Effector CD8-positive, alpha-beta T cell (primary cell): Measurements from ENCODE around the gene MEF2C.

Experiments used
- DNase-seq: peaks from one replicate; lab custom pipeline; 2025; lab: John Stamatoyannopoulos, UW

The MEF2C gene

DNA sequence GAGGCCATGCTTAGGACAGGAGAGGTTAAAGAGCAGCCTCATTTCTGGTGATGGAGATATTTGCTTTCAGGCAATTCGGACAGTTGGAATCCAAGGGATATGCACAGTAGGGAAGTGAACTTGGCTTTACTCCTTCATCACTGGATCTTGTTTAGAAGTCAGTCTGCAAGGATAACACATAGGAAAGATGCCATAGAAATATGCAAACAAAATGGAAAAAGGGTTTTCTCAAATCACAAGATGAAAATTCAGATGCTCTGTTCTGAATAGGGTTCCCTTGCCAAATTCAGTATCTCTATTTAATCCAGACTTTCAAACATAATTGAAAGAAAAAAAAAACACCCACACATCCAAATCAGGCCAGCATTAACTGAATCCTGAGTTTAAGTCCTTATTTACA is 166.9 kb downstream of the MEF2C start:
- no peak for DNase-seq

DNA sequence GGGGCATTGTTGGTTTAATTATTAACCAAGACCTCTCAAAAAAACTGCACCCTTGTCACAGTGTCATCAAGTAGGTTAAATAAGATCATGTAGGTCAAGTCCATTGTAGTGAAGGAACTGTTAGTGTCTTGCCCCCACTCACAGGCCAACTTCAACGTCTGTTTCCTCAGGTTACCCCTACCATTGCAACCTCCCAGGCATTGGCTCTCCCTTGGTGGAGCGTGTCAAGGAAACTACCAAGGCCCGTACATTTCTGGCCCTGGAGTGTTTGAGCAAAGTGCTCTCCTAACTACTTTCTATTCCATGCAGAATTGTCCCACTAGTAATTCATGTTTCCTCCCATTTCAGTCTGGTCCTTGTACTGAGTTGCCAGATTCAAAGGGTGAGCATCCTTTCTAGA is 167.5 kb downstream of the MEF2C start:
- no peak for DNase-seq

DNA sequence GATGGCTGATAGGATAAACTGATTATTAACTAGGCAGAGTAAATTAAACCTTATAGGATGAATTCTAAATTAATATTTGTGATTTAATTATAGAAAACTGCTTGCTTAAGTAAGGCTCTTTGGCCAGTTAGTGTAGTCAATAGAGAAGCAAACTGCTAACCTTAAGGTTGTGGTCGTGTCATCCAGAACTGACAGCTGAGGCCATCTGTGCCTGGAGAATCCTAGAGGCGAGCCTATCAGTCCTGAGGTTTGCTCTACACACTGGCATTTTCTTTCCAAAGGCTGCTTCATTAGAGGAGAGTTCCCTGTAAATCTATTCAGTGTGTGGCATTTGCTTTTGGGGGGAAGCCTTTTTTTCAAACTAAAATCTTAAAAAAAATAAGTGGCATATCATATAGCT is 169.2 kb downstream of the MEF2C start:
- DNase-seq = no peak

DNA sequence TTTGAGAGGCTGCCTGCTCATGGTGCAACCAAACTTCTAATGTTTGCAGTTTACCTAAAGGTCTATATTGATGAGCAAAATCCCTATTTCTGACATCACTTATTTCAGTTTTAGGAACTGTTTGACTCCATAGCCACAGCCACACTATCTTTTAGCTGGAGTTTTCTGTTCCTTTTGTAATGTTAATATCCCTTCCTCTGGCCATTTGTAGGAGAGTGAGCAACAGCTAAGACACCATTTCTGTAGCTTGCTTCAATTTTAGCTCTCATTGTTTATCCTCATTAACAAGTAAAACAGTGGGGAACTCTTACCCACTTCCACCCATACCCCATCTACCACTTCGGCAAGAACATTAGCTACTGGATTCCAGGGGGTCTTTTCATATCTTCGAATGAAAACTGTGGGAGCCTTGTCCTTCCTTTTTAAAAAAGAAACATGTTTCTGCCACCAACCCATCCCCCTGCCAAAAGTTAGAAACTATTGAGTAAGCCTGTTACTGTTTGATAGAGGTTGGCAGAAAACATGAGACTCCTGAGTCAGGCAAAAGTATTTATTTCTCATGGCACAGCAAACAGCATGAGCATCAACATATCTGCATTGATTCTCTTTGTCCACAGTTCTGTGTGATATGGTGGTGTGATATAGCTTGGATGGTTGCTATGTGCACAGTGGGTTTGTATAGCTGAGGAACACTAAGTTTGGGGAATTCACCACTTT is 174.1 kb downstream of the MEF2C start:
- DNase-seq = no peak

DNA sequence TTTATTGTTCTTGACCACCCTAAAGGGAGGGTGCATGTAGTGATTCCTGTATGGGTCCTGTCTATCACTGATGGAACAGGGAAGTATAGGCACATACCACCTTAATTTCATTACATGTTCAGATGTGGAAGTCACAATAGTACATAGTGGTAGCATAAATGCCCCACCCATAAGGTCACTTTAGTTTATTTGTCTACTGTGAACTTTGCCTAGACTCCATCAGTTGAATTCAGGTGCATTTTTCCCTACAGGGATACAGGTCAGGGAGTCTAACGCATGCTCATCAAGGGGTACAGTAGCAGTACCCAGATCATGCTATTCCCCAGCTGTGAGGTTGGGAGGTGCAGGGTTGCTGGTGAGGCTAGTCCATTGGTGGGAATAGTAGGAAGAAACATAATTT is 175.0 kb downstream of the MEF2C start:
- DNase-seq = no peak

DNA sequence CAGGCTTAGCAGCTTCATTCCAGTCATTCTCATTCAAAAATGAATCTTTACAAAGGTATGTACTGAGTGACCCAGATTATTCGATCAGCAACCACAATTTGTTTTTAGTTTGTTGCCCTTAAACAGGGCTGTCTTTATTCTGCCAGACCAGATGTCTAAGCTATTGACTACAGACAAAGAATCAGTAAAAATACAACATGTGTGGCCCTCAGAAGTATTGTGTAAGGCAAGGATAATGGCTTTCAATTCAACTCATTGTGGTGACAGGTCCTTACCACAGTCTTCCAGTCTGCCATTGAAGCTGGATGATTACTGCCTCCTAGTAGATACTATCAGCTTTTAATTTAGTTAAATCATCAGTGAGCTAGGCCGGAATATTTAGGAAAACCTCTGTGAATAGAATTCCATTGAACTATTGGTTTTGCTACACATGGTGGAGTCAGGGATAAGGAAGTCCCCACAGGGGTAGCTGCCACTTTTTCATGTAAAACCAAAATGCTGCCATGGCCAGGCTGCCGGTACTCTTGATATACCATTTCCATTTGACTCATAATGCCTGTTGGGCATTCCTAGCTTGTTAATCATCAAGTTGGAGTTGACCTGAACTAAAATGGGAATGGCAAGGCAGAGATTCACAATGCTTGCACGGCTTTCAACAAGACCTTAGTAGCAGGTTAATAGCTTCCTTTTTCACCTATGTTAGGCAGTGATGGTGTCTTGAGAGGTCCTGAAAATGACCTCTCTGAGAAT is 175.6 kb downstream of the MEF2C start:
- DNase-seq = no peak

DNA sequence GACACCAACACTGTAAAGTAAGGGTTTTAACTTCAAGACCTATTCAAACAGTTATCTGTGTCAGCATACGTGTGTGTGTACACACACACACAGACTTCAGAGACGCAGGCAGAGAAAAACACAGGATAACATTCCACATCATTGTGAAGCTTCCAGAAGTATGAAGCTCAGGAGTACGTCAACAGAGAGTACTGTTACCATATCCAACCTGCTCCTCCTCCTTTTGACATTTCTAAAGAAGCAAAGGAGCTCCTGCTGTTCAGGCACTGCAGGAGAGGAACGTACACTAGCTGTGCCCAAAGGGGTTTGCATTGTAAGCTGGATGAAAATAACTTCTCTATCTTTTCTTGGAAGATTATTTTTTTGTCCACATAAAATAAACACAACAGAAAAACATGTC is 180.7 kb downstream of the MEF2C start:
- no peak for DNase-seq

DNA sequence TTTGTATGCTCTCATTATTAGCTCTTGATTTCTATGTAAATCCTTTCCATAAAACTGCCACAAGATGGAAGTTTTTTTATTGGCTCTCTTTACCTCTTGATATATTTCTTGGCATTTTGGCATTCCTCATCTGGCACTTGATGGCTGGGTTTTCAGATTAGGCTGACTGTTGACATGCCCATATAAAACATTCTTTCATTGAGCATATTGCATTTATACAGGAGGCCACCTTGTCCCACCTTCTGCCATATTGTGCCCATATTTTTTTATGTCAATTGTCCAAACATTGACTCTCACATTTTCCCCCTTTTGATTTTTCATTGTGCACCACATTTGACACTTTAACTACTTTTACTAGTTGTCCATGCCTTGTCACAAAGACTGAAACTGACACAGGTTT is 182.9 kb downstream of the MEF2C start:
- DNase-seq = no peak

DNA sequence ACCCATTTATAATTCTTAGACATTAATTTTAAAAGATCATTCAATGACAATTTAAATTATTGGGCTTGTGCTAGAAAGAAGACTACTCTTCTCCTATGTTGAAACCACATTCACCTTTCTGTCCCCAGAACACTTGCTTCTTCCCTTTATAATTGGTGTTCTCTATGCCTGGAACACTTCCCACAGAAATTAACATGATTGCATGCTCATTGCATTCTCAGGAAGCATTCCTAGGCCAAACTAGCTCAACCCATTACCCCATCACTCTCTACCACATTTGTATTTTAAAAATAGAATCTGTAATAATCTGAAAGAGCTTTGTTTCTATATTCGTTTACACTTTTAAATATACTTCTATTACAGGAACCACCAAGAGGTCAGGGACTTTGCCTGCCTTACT is 184.7 kb downstream of the MEF2C start:
- no peak for DNase-seq

DNA sequence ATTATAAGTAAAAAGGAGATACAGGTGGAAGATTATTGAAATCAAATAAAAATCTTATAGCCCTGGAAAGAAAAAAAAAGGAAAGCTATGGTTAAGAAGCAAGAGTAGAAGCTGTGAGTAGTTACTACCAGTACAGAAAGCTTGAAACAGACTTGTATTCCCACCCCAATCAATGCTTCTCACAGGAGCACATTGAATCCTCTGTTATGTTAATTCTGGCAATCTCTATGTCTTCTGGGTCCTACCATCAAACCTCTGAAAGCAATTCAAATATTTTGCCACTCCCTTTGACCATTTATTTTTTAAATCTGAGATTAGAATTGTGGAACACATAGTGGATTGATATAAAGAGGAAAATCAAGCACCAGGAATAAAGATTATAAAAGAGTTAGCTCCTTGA is 186.5 kb downstream of the MEF2C start:
- no peak for DNase-seq

DNA sequence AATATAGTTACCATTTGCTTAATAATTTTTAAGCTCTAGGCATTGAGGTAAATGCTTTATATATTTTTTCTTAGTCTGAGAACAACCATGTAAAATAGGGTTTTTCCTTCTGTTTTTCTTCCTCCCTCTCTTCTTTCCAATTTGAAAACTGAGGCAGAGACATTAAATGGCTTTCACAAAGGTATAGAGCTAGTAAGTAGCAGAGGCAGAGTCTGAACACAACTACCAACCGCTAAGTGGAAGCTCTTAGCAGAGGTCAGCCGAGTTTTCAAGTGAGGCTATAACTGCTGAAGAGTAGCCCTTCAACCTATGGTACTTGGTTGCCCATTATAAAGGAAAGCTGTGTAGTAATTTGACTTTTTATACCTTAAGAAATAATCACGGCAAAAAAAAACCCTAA is 187.1 kb downstream of the MEF2C start:
- DNase-seq = no peak

DNA sequence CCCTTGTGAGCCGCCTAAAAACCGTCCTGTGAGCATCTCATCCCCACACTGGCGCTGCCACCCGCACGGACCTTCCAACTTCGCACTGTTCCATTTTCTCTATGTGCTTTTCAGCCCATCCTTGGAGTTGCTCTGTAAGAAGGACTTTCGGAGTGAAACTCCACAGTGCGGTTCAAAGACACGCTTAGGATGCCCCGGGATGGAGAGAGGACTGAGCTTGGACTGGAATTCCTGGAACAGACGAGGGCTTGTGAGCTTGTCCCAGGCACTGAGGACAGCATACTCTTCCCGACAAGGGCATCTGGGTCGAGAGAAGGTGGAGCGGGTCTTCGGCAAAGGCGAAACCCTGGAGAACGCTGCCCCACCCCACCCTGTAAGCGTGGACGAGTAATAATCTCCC is 187.8 kb downstream of the MEF2C start:
- DNase-seq = no peak

DNA sequence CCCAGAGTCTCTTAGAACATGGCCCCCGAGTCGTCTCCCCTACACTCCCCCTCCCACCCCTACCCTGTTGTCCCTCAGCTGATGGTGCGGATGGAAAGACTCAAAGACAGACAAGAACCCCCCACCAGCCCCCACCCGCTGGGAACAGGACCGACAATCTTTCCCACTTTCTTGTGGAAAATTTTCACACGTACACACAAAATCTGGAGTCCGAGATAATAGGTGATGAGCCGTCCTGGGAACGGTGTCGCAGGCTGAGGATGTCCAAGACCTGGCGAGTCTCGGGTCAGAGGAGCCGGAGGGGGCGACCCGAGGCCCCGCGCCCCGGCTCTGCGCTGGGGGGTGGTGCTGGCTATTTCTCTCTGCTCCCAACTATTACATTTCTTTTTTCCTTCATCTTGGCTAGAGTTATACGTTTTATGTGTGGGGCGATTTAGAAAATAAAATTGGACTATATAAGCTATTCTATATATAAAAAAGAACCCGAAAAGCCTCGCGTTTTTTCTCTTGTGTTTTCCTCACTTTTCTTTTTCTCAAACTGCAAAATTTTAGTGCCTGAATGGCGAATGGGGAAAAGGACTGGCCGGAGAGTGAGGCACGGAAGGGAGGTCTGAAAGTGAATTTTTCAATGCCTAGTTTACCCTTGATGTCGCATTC is 188.8 kb downstream of the MEF2C start:
- no peak for DNase-seq

DNA sequence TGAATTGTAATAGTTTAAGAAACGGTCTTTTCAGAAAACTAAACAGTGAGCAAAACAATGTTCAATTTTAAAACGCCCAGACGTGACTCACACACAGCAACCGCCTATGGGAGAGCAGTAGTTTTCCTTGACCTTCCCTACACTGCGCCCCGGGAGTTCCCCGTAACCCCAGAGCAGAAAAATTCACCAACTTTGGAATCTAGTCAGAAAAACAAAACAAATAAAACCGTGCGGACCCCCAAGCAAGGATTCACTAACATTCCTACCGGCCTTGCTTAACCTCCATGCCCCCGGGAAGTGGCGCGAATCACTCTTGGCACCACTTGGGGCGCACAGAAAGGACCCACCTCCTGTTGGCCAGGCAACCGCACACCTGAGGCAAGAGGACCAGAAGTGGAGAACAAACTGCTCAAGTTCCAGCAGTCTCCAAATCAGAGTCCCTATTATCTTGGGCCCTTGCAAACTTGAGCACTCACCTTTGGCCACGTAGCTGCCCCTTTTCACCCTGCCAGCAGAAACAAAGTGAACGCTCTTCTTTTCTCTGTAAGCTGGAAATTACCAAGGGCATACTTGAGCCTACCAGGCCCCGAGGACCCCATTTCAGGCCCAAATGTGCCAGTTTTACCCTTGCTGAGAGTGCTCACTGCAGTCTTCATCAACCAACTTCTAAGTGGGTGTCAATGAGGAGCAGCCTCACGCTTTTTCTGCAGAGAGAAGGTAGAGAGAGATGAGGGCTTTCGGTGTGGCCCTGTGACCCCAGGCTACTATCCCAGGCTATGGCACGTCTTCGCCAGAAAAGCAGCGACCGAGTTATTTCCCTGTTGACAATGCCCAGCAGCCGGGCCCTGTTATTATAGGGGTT is 189.7 kb downstream of the MEF2C start:
- no peak for DNase-seq

DNA sequence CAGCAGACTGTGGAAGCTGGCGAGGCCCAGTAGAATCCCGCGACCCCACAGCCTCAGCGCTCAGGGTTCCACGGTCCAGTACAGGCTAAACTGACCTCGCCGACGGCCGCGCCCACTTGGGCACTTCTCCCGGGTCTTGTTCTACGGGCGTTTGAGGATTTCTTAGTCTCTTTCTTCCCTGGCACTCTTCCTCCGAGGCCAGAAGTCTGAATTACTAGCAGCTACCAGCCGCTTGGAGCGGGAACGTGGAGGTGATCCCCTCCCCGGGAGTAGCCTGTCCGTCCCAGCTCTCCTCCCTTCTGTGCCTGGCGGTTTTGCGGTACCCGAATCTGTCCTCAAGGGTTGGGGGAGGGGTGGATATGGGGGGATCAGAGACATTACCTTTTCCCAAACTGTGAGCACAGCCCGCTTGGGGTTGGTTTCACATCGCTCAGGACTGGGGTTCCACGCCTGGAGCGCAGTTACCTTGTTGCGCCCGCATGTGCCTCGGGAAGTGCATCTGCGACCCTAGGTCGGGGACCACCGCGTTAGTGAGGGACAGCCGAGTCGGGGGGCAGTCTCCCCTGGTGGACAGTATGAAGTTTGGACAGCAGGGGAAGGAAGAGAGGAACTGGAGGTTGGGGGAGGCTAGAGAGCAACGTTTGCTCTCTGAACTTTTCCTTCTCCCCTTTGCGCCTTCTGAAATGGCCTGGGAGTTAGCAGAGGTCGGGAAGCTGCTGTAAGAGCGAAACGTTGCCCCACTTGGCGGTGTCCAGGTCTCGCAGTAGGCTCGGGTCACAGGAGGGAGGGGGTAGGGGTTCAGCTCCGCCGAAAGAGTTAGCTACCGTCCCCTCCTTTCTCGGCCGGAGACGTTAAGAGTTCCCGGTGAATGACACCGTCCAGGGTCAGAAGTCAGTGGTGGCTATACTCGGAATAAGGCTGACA is 190.8 kb downstream of the MEF2C start:
- DNase-seq = no peak

DNA sequence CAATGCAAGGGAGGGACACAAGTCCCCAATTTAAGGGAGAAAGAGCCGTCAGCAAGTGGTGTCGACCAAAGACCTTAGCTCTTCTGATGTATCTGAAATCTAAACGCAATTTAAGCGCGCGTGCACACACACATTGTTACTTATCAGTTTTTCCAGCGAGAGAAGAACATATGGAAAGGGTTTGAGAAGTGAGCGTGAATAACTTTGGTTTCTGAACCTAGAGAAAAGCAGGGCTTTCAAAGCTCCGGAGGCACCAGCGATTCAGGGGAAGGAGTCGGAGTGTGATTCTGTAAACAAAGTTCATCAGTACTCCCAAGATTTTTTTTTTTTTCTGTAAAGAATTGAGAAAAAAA is 191.8 kb downstream of the MEF2C start:
- no peak for DNase-seq

DNA sequence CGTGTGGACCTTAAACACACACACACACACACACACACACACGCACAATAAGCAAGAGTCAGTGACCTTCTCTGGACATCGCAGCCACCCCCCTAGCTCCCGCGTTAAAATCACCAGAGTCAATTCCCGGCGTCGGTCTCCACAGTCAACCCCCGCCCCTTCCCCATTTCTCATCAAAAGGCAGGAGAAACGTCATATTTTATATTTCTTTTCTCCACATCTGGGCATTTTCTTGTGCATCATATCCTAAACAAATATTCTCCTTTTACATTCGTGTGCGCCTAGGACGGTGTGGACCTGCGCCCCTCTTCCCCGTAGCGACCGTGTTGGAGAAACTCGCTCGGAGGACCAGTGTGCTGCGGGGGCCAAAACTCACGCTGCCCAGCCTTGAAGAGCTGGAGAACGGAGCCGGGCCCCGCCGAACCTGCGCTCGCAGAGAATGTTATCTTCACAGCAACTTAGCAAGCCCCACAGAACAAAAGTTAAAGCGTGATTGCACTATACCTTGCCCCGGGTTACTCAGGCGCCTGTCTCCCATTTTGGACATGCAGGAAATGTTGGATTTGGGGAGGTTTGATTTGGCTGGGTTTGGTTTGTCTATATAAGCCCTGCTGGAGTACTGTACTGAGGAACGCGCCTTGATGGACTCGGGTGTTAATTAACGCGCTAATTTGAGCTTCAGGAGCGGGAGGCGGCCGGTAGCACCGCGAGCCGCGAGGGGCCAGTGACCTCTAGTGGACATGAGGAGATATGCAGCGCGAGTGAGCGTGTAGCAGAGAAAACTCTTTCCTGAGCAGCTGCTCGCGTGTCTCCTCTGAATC is 192.4 kb downstream of the MEF2C start:
- DNase-seq = peak; percentile 44

DNA sequence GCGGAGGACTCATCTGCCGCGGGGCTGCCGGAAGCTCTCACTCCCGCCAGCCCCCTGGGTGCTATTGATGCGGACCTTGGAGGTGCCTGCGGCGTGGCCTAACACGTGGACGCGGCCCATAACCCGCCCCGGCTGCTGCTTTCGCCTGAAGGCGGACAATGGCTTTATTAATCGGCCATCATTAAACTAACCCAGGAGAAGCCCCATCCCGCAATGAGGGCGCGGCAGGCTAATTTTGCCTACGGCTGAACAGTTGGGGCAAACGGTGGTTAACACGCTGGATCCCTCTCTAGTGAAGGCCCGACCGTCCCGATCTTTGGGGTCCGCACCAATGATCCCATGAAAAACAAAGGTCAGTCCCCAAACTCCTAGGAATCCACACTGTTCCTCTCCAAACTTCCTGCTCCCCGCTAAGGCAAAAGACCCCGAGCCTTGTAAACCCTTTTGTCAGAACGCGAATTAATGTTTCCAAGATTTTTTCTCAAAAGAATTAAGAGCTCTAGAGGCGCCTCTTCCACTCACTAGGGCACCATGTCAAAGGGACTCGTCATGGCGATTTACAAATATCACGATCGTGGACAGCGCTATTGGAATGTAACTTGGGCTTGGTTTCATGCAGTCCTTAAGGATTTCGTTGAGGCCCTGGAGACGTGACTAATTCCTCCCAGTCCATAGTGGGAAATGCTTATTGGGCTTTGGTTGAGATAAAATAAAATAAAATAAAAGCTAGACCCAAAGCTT is 193.1 kb downstream of the MEF2C start:
- DNase-seq = no peak

DNA sequence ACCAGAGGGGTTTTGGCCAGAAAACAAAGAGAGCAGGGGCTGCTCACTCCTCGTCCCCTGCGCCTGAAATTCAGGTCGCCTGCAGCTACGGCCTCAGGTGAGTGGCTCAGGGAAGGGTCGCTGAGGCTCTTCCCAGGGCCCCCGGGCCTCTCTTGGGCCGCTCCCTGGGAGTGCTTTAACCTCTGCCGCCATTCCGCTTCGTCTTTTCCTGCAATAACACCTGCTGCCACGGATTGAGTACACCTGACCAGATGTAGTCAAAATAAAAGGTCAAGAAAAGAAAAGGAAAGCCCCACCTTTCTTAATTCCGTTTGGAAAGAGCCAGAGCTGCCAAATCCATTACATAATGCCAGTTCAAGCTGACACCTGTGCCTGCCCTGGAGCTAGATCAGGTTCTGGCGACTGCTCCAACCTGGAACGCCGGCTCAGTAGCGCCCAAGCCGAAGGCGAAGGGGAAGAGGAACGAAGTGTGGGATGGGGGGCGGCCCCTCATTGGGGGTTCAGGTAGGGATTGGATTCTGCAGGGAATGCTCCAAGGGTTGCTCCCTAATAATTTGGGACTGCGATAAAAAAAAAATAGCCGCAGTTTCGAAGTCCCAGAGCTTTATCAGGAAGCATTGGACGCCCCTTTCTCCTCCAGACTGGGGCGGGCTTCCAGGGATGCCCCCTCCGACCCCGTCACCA is 193.9 kb downstream of the MEF2C start:
- no peak for DNase-seq
